Measurements from ENCODE around the gene HYAL2.
"Not testable (repeated sequence)": the region's sequence is repeated elsewhere in the genome, so short reads cannot be mapped to it uniquely, and the experiment has no call there.

The HYAL2 gene

GRCh38 chr3:50327129-50327528, 4.6 kb upstream of the HYAL2 start:
- no peak for DNase-seq

GRCh38 chr3:50326182-50326541, 3.6 kb upstream of the HYAL2 start:
- no peak for DNase-seq

GRCh38 chr3:50325497-50326181, 3.1 kb upstream of the HYAL2 start:
- no peak for DNase-seq

- no peak for DNase-seq
These were observed 2.6 kb upstream of the HYAL2 start for GRCh38 chr3:50325113-50325480.

GRCh38 chr3:50324351-50325112, 2.0 kb upstream of the HYAL2 start:
- peak; percentile 39 for DNase-seq

- DNase-seq = no peak
These were observed 1.2 kb upstream of the HYAL2 start for GRCh38 chr3:50323614-50324199.

GRCh38 chr3:50323092-50323600, 601 bp upstream of the HYAL2 start:
- DNase-seq = no peak

GRCh38 chr3:50322115-50322385, 495 bp downstream of the HYAL2 start:
- no peak for DNase-seq

GRCh38 chr3:50321336-50322114, 1.0 kb downstream of the HYAL2 start:
- DNase-seq = peak; percentile 78

- DNase-seq = peak; percentile 42
These were observed 1.7 kb downstream of the HYAL2 start for GRCh38 chr3:50320853-50321335.

GRCh38 chr3:50319894-50320625, 2.5 kb downstream of the HYAL2 start:
- no peak for DNase-seq

GRCh38 chr3:50319181-50319893, 3.2 kb downstream of the HYAL2 start:
- DNase-seq = no peak

- no peak for DNase-seq
These were observed 3.9 kb downstream of the HYAL2 start for GRCh38 chr3:50318615-50319014.

GRCh38 chr3:50318163-50318562, 4.4 kb downstream of the HYAL2 start:
- no peak for DNase-seq

GRCh38 chr3:50317300-50317699, 5.2 kb downstream of the HYAL2 start:
- no peak for DNase-seq

GRCh38 chr3:50316657-50317242, 5.8 kb downstream of the HYAL2 start:
- peak; percentile 51 for DNase-seq

- DNase-seq = no peak
These were observed 7.7 kb downstream of the HYAL2 start for GRCh38 chr3:50314816-50315215.

GRCh38 chr3:50314342-50314741, 8.2 kb downstream of the HYAL2 start:
- no peak for DNase-seq

GRCh38 chr3:50312041-50312440, 10.5 kb downstream of the HYAL2 start:
- not testable (repeated sequence) for DNase-seq

- DNase-seq = no peak
These were observed 17.9 kb downstream of the HYAL2 start for GRCh38 chr3:50304601-50305000.

- no peak for DNase-seq
These were observed 19.3 kb downstream of the HYAL2 start, which contains the start of gene HYAL1 for GRCh38 chr3:50303013-50303815. Gene HYAL1, minus strand, starts transcription at chr3:50303574. Its CDS starts 618 bp downstream, at chr3:50302956.

All from NCI-H2171 treated with DMSO at 0.1 percent for 48 hours (cell line).